Measurements from ENCODE around the gene ANXA2R.

The ANXA2R gene

GRCh38 chr5:42994555-42995359 lies 45.4 kb downstream of the ANXA2R start:
- DNase-seq = peak; percentile 93

GRCh38 chr5:42994246-42994554 lies 45.9 kb downstream of the ANXA2R start:
- DNase-seq = no peak

- peak; percentile 70 for DNase-seq
Observed at GRCh38 chr5:42993516-42994245, 46.4 kb downstream of the ANXA2R start.

- DNase-seq = peak; percentile 89
Observed at GRCh38 chr5:42992088-42992879, 47.8 kb downstream of the ANXA2R start.

GRCh38 chr5:42991404-42992087 lies 48.6 kb downstream of the ANXA2R start:
- no peak for DNase-seq

GRCh38 chr5:42990892-42991291 lies 49.2 kb downstream of the ANXA2R start:
- no peak for DNase-seq
